Measurements from ENCODE around the gene FAAP100.

The FAAP100 gene

DNA sequence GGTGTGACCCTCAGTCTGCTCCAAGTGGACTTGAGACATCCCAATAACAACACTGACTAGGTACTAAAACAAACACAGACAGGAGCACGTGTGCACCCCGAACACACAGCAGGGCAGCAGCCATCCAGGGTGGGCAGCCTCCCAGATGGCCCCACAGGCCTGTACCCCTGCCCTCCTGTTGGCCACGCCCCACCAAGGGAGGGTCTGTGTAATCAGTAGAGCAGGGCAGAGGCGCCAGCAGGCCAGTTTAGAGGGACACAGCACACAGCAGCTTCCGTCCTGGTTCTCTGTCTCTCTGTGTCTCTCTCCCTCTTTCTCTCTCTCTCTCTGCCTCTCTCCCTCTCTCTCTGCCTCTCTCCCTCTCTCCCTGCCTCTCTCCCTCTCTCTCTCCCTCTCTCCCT is 61.0 kb downstream of the FAAP100 start:
- DNase-seq, result no peak

DNA sequence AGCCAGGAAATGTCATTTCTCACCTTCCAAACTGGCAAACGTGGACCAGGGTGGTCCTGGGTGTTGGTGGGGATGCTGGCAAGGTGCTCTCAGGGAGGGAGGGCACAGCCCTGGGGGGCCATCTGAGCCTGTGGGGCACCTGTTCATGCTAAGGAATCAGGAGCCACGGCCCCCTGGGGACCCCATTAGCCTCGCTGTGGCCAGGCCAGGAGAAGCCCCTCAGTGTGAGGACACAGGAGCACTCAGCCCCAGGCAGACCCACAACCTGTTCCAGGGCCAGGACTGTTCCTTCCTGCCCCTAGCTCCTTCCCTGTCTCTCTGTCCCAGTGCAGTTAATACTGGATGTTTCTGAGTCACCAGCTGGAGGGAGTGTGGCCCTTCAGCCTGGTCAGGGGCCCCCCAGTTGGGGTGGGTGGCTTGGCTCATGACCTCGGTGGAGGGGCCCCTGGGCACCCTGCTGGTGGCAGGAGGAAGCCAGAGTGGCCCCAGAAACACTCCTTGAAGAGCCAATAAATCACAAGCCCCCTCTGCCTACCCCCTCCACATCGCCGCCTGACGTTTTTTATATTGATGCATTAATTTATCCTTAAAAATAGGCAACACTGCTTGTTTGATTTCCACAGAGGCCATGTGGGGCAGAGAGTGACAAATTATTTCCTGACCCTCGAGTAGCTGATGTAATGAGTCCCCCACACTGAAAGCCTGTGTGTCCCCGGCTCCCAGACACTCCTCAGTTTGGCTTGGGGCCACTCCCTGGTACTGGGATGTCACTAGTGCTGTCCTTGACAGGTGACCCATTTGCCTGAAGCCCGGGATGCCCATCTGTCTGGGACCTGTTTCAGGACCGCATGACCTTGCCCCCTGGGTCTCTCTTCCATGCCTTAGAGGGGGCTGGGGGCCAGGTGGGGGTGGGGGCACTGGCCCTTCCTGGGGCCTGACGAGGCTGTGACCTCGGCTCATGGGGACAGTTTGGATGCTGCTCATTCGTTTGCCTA is 61.9 kb downstream of the FAAP100 start:
- DNase-seq, result no peak
